ENCODE results near the gene CASK. TPM values are rescaled to one million over a fixed set of nuclear protein-coding genes. Genes with fewer than 3 reads are reported as not detected.
A peak's percentile ranks its signal among the peaks of the same experiment; 100 is the strongest.

CASK gene
- total RNA-seq, 1 donor = 55.4 TPM

- H3K27ac ChIP-seq (ENCODE audit: low read depth, low read length) = no peak overlapping the region
Observed at GRCh38 chrX:41863343-41864203, 59.8 kb downstream of the CASK start.

GRCh38 chrX:41862562-41863184, 60.7 kb downstream of the CASK start:
- H3K4me1 ChIP-seq (ENCODE audit: insufficient read depth, low read length) = no peaks in the 10 kb centered on the region
- H3K9me3 ChIP-seq (ENCODE audit: low read depth, low read length) = no peaks in the 10 kb centered on the region
- DNase-seq (ENCODE audit: insufficient read length, low spot score, missing footprints) = no peak
- no peak overlapping the region for H3K4me3 ChIP-seq (ENCODE audit: insufficient read depth, low read length)
- TF ChIP-seq CTCF (IDR thresholded peaks at IDR 0.05; ENCODE audit: extremely low read depth, low read depth, low read length) = no peak
- H3K4me2 ChIP-seq (ENCODE audit: insufficient read depth, low read length) = no peak overlapping the region
- no peaks in the 10 kb centered on the region for H4K20me1 ChIP-seq (ENCODE audit: insufficient read depth, low read length)
- no peaks in the 10 kb centered on the region for H3K27me3 ChIP-seq (ENCODE audit: insufficient read depth, low read length)
- no peaks in the 10 kb centered on the region for H3K36me3 ChIP-seq (ENCODE audit: insufficient read depth, low read length)
- H2AFZ ChIP-seq (ENCODE audit: low read length) = no peak overlapping the region
- H3K79me2 ChIP-seq (ENCODE audit: insufficient read depth, low read length) = peaks cover 7% of the 10 kb centered on the region
- H3K27ac ChIP-seq (ENCODE audit: low read depth, low read length) = no peak overlapping the region

More at GRCh38 chrX:41863343-41864203, 59.8 kb downstream of the CASK start:
- no peaks in the 10 kb centered on the region for H3K27me3 ChIP-seq (ENCODE audit: insufficient read depth, low read length)
- TF ChIP-seq CTCF (IDR thresholded peaks at IDR 0.05; ENCODE audit: extremely low read depth, low read depth, low read length) = peak; percentile 24
- no peak overlapping the region for H3K4me3 ChIP-seq (ENCODE audit: insufficient read depth, low read length)
- DNase-seq (ENCODE audit: insufficient read length, low spot score, missing footprints) = no peak
- H3K79me2 ChIP-seq (ENCODE audit: insufficient read depth, low read length) = no peaks in the 10 kb centered on the region
- no peak overlapping the region for H2AFZ ChIP-seq (ENCODE audit: low read length)
- H3K4me2 ChIP-seq (ENCODE audit: insufficient read depth, low read length) = no peak overlapping the region
- no peaks in the 10 kb centered on the region for H3K9me3 ChIP-seq (ENCODE audit: low read depth, low read length)
- H3K4me1 ChIP-seq (ENCODE audit: insufficient read depth, low read length) = no peaks in the 10 kb centered on the region
- no peaks in the 10 kb centered on the region for H3K36me3 ChIP-seq (ENCODE audit: insufficient read depth, low read length)
- H4K20me1 ChIP-seq (ENCODE audit: insufficient read depth, low read length) = no peaks in the 10 kb centered on the region

- Histone ChIP-seq H2AFZ (ENCODE audit: low read length) (no peak overlapping the region), H3K27me3 (ENCODE audit: insufficient read depth, low read length) (no peaks in the 10 kb centered on the region), H4K20me1 (ENCODE audit: insufficient read depth, low read length) (no peaks in the 10 kb centered on the region), H3K4me2 (ENCODE audit: insufficient read depth, low read length) (no peak overlapping the region), H3K27ac (ENCODE audit: low read depth, low read length) (no peak overlapping the region), H3K4me1 (ENCODE audit: insufficient read depth, low read length) (no peaks in the 10 kb centered on the region), H3K36me3 (ENCODE audit: insufficient read depth, low read length) (no peaks in the 10 kb centered on the region), H3K9me3 (ENCODE audit: low read depth, low read length) (no peaks in the 10 kb centered on the region), H3K4me3 (ENCODE audit: insufficient read depth, low read length) (no peak overlapping the region), H3K79me2 (ENCODE audit: insufficient read depth, low read length) (peaks cover 17% of the 10 kb centered on the region)
- TF ChIP-seq CTCF (IDR thresholded peaks at IDR 0.05; ENCODE audit: extremely low read depth, low read depth, low read length) = no peak
- DNase-seq (ENCODE audit: insufficient read length, low spot score, missing footprints) = peak; percentile 50
Observed at GRCh38 chrX:41858161-41858775, 65.1 kb downstream of the CASK start.

GRCh38 chrX:41857670-41858069, 65.7 kb downstream of the CASK start:
- H3K4me1 ChIP-seq (ENCODE audit: insufficient read depth, low read length) = no peaks in the 10 kb centered on the region
- H4K20me1 ChIP-seq (ENCODE audit: insufficient read depth, low read length) = no peaks in the 10 kb centered on the region
- no peak overlapping the region for H2AFZ ChIP-seq (ENCODE audit: low read length)
- H3K4me2 ChIP-seq (ENCODE audit: insufficient read depth, low read length) = no peak overlapping the region
- no peak for DNase-seq (ENCODE audit: insufficient read length, low spot score, missing footprints)
- TF ChIP-seq CTCF (IDR thresholded peaks at IDR 0.05; ENCODE audit: extremely low read depth, low read depth, low read length) = no peak
- H3K36me3 ChIP-seq (ENCODE audit: insufficient read depth, low read length) = no peaks in the 10 kb centered on the region
- H3K4me3 ChIP-seq (ENCODE audit: insufficient read depth, low read length) = no peak overlapping the region
- no peak overlapping the region for H3K27ac ChIP-seq (ENCODE audit: low read depth, low read length)
- H3K27me3 ChIP-seq (ENCODE audit: insufficient read depth, low read length) = no peaks in the 10 kb centered on the region
- no peaks in the 10 kb centered on the region for H3K9me3 ChIP-seq (ENCODE audit: low read depth, low read length)
- H3K79me2 ChIP-seq (ENCODE audit: insufficient read depth, low read length) = peaks cover 17% of the 10 kb centered on the region

All from osteoblast (primary cell).